Measurements from ENCODE around the gene BLOC1S5. TPM values are rescaled to one million over a fixed set of nuclear protein-coding genes. Genes with fewer than 3 reads are reported as not detected.

Gene BLOC1S5
- total RNA-seq, 1 donor from 2014 or later, result 10.7 TPM

DNA sequence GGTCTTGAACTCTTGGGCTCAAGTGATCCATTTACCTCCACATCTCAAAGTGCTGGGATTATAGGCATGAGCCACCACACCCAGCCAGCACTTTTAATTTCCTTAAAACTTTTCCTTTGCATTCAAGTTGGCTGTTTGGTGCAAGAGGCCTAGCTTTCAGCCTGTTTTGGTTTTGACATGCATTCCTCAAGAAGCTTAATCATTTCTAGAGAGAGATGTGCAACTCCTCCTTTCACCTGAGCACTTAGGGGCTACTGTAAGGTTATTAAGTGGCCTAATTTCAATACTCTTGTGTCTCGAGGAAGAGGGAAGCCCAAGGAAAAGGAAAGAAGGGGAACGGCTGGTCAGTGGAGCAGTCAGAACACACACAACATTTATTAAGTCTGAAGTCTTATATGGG, 13.8 kb upstream of the BLOC1S5 start:
- TF ChIP-seq, protein P1, sequence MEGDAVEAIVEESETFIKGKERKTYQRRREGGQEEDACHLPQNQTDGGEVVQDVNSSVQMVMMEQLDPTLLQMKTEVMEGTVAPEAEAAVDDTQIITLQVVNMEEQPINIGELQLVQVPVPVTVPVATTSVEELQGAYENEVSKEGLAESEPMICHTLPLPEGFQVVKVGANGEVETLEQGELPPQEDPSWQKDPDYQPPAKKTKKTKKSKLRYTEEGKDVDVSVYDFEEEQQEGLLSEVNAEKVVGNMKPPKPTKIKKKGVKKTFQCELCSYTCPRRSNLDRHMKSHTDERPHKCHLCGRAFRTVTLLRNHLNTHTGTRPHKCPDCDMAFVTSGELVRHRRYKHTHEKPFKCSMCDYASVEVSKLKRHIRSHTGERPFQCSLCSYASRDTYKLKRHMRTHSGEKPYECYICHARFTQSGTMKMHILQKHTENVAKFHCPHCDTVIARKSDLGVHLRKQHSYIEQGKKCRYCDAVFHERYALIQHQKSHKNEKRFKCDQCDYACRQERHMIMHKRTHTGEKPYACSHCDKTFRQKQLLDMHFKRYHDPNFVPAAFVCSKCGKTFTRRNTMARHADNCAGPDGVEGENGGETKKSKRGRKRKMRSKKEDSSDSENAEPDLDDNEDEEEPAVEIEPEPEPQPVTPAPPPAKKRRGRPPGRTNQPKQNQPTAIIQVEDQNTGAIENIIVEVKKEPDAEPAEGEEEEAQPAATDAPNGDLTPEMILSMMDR (IDR thresholded peaks at IDR 0.05), result no peak
- ATAC-seq, result no peak
- Histone ChIP-seq H3K4me3 (no peak overlapping the region), H3K4me1 (peaks cover 16% of the 10 kb centered on the region), H3K36me3 (no peaks in the 10 kb centered on the region), H3K27ac (no peak overlapping the region), H3K27me3 (no peaks in the 10 kb centered on the region), H3K9me3 (no peaks in the 10 kb centered on the region)
- no peak for DNase-seq
- intact Hi-C loops (cut with DNase I), result no loop called here

DNA sequence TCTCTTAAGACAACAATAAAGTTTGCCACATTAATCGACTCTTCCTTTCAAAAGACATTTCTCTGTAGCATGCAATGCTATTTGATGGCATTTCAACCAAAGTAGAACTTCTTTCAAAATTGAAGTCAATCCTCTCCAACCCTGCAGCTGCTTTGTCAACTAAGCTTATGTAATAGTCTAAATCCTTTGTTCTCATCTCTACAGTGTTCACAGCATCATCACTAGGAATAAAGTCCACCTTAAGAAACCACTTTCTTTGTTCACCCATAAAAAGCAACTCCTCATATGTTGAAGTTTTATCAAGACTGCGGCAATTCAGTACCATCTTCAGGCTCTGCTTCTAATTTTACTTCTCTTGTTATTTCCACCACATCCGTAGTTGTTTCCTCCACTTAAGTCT, 11.5 kb upstream of the BLOC1S5 start:
- no peak for DNase-seq
- Histone ChIP-seq H3K27ac (no peak overlapping the region), H3K4me3 (no peak overlapping the region), H3K27me3 (no peaks in the 10 kb centered on the region), H3K4me1 (peaks cover 4% of the 10 kb centered on the region), H3K9me3 (no peaks in the 10 kb centered on the region), H3K36me3 (no peaks in the 10 kb centered on the region)
- intact Hi-C loops (cut with DNase I), result no loop called here
- no peak for ATAC-seq
- TF ChIP-seq, protein P1 (IDR thresholded peaks at IDR 0.05), result no peak

DNA sequence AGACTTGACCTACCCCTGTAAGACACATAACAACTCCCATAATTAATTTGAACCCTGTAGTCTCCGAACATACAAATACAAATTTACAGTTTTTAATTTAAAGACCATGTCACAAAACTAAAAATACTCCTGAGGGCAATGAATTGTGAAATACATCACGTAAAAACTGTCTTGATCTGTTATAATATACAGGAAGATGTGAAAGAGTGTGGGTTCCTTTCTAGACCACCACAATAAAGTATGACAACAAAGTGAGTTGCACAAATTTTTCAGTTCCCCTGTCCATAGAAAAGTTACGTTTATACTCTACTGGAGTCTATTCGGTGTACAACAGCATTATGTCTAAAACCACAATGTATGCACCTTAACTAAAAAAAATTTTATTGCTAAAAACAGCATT, 11.0 kb upstream of the BLOC1S5 start:
- H3K4me1 ChIP-seq, result no peaks in the 10 kb centered on the region
- DNase-seq, result no peak
- H3K4me3 ChIP-seq, result no peak overlapping the region
- intact Hi-C loops (cut with DNase I), result no loop called here
- no peaks in the 10 kb centered on the region for H3K36me3 ChIP-seq
- H3K9me3 ChIP-seq, result no peaks in the 10 kb centered on the region
- ATAC-seq, result no peak
- no peak overlapping the region for H3K27ac ChIP-seq
- TF ChIP-seq, protein P1 (IDR thresholded peaks at IDR 0.05), result no peak
- H3K27me3 ChIP-seq, result no peaks in the 10 kb centered on the region

DNA sequence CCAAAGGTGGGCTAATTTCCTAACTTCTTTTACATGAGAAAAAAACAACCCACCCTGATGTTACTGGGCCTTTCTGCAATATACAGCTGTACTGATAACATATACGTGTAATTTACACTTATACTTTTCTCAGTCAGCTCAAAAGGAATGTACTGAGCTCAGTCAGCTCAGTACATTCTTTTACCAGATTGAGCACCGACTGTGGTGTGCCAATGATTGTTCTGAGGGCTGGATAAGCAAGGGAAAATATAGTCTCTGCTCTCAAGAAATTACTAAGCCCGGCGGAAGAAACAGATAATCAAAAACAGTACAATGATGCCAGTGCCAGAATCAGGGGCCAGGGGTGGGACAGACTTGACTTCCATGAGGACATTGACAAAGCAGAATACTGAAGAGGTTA, 10.0 kb upstream of the BLOC1S5 start:
- Histone ChIP-seq H3K9me3 (no peaks in the 10 kb centered on the region), H3K36me3 (no peaks in the 10 kb centered on the region), H3K4me3 (no peak overlapping the region), H3K4me1 (no peaks in the 10 kb centered on the region), H3K27ac (no peak overlapping the region), H3K27me3 (no peaks in the 10 kb centered on the region)
- no peak for DNase-seq
- intact Hi-C loops (cut with DNase I), result no loop called here
- ATAC-seq, result no peak
- TF ChIP-seq, protein P1 (IDR thresholded peaks at IDR 0.05), result no peak

DNA sequence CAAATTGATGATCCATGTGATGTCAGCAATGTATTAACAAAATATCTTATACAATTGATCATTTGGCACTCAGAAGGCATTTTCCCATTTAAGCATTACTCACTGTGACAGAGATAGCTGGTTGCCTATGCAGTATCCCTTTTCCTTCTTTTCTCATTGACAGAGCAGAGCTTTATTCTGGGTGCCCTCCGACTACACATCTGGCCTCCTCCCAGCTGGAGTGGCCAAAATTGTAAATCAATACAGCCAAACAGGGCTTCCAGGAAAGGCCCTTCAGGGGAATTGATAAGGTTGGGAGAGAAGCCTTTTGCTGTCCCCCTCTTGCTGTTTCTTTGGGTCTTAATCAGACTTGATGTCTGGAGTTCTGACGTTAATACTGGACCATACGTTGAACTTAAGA, 9.6 kb upstream of the BLOC1S5 start:
- intact Hi-C loops (cut with DNase I), result no loop called here
- Histone ChIP-seq H3K36me3 (no peaks in the 10 kb centered on the region), H3K27me3 (no peaks in the 10 kb centered on the region), H3K27ac (no peak overlapping the region), H3K9me3 (no peaks in the 10 kb centered on the region), H3K4me3 (no peak overlapping the region), H3K4me1 (no peaks in the 10 kb centered on the region)
- no peak for ATAC-seq
- DNase-seq, result no peak
- TF ChIP-seq, protein P1 (IDR thresholded peaks at IDR 0.05), result no peak

DNA sequence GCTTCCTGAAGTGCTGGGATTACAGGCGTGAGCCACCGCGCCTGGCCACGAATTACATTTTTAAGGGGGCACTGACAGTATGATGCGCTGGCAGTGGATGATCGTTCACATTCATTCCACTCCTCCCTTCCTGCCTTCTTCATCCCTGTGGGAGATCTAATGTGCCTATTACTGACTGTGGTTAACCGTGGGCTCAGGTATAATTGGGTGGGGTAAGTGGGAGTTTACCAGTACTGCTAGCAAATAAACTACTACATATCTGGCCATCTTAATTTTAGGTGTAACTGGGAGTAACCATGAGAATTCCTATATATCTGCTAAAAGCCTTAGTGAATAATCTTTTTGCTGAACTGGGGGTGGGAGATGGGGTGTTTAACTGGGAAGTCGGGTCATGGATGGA, 6.5 kb upstream of the BLOC1S5 start:
- TF ChIP-seq, protein P1 (IDR thresholded peaks at IDR 0.05), result no peak
- Histone ChIP-seq H3K27ac (no peak overlapping the region), H3K27me3 (no peaks in the 10 kb centered on the region), H3K4me1 (no peaks in the 10 kb centered on the region), H3K9me3 (no peaks in the 10 kb centered on the region), H3K4me3 (no peak overlapping the region), H3K36me3 (no peaks in the 10 kb centered on the region)
- DNase-seq, result no peak
- no peak for ATAC-seq
- intact Hi-C loops (cut with DNase I), result no loop called here

Measured in upper lobe of right lung (tissue), 1 donor.